Measurements from ENCODE around the gene BTAF1.

DNA sequence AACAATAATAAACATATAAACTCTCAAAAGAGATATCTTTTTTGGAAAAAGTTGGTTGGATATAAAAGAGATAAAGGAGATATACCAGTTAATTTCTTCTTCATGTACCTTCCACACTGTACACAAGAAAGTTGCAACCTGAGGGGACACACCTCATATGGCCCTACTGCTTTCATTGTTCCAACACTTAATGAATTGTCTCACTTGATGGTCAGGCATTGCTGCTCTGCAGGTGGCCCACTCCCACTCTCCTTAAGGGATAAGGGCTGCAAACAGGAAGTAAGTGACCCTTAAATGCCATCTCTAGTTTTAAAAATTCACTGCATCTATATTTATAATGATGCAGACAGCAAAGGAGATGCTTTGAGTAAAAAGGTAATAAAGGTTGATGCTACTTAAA is 152.3 kb downstream of the BTAF1 start:
- no peak for TF ChIP-seq EZH2phosphoT487 (IDR thresholded peaks at IDR 0.05; ENCODE audit: borderline replicate concordance, low read length)
- TF ChIP-seq, protein P1, sequence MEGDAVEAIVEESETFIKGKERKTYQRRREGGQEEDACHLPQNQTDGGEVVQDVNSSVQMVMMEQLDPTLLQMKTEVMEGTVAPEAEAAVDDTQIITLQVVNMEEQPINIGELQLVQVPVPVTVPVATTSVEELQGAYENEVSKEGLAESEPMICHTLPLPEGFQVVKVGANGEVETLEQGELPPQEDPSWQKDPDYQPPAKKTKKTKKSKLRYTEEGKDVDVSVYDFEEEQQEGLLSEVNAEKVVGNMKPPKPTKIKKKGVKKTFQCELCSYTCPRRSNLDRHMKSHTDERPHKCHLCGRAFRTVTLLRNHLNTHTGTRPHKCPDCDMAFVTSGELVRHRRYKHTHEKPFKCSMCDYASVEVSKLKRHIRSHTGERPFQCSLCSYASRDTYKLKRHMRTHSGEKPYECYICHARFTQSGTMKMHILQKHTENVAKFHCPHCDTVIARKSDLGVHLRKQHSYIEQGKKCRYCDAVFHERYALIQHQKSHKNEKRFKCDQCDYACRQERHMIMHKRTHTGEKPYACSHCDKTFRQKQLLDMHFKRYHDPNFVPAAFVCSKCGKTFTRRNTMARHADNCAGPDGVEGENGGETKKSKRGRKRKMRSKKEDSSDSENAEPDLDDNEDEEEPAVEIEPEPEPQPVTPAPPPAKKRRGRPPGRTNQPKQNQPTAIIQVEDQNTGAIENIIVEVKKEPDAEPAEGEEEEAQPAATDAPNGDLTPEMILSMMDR (IDR thresholded peaks at IDR 0.05; ENCODE audit: low read depth, low read length, poor library complexity, severe bottlenecking) = no peak

Data from DOHH2 (cell line).